ENCODE measurements around the gene KLF1.

KLF1 gene

DNA sequence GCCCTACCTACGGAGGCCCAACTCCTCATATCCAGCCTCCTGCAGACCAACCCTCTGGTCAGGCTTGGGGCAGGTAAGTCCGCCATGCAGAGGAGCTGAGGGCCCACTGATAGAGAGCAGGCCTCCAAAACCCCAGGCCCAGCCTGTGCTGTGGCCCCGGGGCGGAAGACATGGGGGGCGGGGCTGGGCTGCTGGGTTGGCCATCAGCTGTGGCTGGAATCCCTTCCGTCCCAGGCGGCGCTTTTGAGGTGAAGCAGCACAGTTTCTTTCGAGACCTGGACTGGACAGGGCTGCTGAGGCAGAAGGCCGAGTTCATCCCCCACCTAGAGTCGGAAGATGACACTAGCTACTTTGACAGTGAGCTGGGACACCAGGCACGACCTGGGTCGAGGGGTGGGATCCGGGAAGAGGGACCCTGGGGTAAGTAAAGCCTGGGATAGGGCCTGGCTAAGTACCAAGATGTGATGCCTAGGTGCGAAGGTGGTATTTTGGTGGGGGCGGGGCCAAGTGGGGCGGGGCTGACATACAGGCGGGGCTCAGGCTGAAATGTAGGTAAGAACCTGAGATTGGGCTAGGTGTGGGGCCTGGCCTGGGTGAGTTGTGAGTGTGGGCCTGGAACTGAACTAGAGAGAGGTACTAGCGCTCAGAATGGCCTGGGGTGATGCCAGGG, 21.1 kb downstream of the KLF1 start:
- Histone ChIP-seq H3K27ac (ENCODE audit: low read depth, low read length) (no peak overlapping the region), H3K9me3 (ENCODE audit: control insufficient read depth, insufficient read depth, low read length) (no peaks in the 10 kb centered on the region), H3K4me1 (ENCODE audit: control insufficient read depth, low read length) (peaks cover 11% of the 10 kb centered on the region), H3K4me3 (ENCODE audit: low read length) (no peak overlapping the region), H3K27me3 (ENCODE audit: control insufficient read depth, low read length) (0 out of 2 replicates have a peak, but pooled peaks cover 2% of the 10 kb centered on the region), H3F3A (ENCODE audit: control insufficient read depth, insufficient read depth) (no peaks in the 10 kb centered on the region), H4K20me1 (ENCODE audit: control insufficient read depth, insufficient read depth, low read depth, low read length) (no peaks in the 10 kb centered on the region), H3K9me2 (replicated peaks; ENCODE audit: control insufficient read depth, low read length) (no peaks in the 10 kb centered on the region), H3K36me3 (ENCODE audit: control insufficient read depth, low read length) (no peaks in the 10 kb centered on the region), H3K79me2 (ENCODE audit: control insufficient read depth, low read length) (no peaks in the 10 kb centered on the region), H3K4me2 (ENCODE audit: low read length) (no peak overlapping the region)
- no peak for TF ChIP-seq EZH2phosphoT487 (IDR thresholded peaks at IDR 0.05; ENCODE audit: borderline replicate concordance, low read length)
- TF ChIP-seq, protein P1, sequence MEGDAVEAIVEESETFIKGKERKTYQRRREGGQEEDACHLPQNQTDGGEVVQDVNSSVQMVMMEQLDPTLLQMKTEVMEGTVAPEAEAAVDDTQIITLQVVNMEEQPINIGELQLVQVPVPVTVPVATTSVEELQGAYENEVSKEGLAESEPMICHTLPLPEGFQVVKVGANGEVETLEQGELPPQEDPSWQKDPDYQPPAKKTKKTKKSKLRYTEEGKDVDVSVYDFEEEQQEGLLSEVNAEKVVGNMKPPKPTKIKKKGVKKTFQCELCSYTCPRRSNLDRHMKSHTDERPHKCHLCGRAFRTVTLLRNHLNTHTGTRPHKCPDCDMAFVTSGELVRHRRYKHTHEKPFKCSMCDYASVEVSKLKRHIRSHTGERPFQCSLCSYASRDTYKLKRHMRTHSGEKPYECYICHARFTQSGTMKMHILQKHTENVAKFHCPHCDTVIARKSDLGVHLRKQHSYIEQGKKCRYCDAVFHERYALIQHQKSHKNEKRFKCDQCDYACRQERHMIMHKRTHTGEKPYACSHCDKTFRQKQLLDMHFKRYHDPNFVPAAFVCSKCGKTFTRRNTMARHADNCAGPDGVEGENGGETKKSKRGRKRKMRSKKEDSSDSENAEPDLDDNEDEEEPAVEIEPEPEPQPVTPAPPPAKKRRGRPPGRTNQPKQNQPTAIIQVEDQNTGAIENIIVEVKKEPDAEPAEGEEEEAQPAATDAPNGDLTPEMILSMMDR (IDR thresholded peaks at IDR 0.05; ENCODE audit: low read depth, low read length, poor library complexity, severe bottlenecking): no peak

DNA sequence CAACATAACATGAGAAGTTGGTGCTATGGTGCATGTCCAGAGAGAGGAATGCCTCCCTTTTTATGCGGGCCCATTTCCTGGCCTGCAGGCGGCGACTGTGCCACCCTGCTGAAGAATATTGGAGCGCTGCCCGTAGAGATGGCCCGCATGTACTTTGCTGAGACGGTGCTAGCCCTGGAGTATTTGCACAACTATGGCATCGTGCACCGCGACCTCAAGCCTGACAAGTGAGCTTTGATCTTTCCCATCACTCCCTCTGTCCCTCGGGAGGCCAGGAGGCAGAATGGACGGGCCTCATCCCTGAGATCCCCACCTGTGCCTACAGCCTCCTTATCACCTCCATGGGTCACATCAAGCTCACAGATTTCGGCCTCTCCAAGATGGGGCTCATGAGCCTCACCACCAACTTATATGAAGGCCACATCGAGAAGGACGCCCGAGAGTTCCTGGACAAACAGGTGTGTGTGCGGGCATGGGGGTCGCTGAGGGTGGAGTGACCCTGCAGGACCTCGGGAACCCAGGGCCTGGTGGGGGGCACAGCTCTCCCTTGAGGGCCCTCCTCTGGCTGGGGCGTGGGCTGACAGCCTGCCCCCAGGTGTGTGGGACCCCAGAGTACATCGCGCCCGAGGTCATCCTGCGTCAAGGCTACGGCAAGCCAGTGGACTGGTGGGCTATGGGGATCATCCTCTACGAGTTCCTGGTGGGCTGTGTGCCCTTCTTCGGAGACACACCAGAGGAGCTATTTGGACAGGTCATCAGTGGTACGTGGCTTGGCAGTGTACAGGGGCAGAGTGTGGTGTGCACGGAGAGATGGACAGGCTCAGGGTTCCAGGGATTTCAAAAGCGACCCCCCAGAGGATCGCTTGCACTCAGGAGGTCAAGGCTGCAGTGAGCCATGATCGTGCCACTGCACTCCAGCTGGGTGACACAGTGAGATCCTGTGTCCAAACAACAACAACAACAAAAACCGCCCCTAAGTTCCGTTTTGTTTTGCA, 22.0 kb downstream of the KLF1 start:
- Histone ChIP-seq H3F3A (ENCODE audit: control insufficient read depth, insufficient read depth) (no peaks in the 10 kb centered on the region), H3K36me3 (ENCODE audit: control insufficient read depth, low read length) (no peaks in the 10 kb centered on the region), H3K4me3 (ENCODE audit: low read length) (no peak overlapping the region), H3K27me3 (ENCODE audit: control insufficient read depth, low read length) (0 out of 2 replicates have a peak, but pooled peaks cover 2% of the 10 kb centered on the region), H3K9me2 (replicated peaks; ENCODE audit: control insufficient read depth, low read length) (no peaks in the 10 kb centered on the region), H4K20me1 (ENCODE audit: control insufficient read depth, insufficient read depth, low read depth, low read length) (no peaks in the 10 kb centered on the region), H3K4me2 (ENCODE audit: low read length) (no peak overlapping the region), H3K27ac (ENCODE audit: low read depth, low read length) (no peak overlapping the region), H3K4me1 (ENCODE audit: control insufficient read depth, low read length) (peaks cover 11% of the 10 kb centered on the region), H3K9me3 (ENCODE audit: control insufficient read depth, insufficient read depth, low read length) (no peaks in the 10 kb centered on the region), H3K79me2 (ENCODE audit: control insufficient read depth, low read length) (no peaks in the 10 kb centered on the region)
- TF ChIP-seq EZH2phosphoT487 (IDR thresholded peaks at IDR 0.05; ENCODE audit: borderline replicate concordance, low read length): no peak
- TF ChIP-seq, protein P1 (IDR thresholded peaks at IDR 0.05; ENCODE audit: low read depth, low read length, poor library complexity, severe bottlenecking): no peak

GRCh38 chr19:12864143-12864542, 22.9 kb downstream of the KLF1 start:
- peaks cover 11% of the 10 kb centered on the region for H3K4me1 ChIP-seq (ENCODE audit: control insufficient read depth, low read length)
- H3K9me3 ChIP-seq (ENCODE audit: control insufficient read depth, insufficient read depth, low read length): no peaks in the 10 kb centered on the region
- no peaks in the 10 kb centered on the region for H3F3A ChIP-seq (ENCODE audit: control insufficient read depth, insufficient read depth)
- H3K36me3 ChIP-seq (ENCODE audit: control insufficient read depth, low read length): no peaks in the 10 kb centered on the region
- H3K4me2 ChIP-seq (ENCODE audit: low read length): no peak overlapping the region
- H3K9me2 ChIP-seq (replicated peaks; ENCODE audit: control insufficient read depth, low read length): no peaks in the 10 kb centered on the region
- H3K79me2 ChIP-seq (ENCODE audit: control insufficient read depth, low read length): no peaks in the 10 kb centered on the region
- no peak overlapping the region for H3K27ac ChIP-seq (ENCODE audit: low read depth, low read length)
- H4K20me1 ChIP-seq (ENCODE audit: control insufficient read depth, insufficient read depth, low read depth, low read length): no peaks in the 10 kb centered on the region
- no peak overlapping the region for H3K4me3 ChIP-seq (ENCODE audit: low read length)
- H3K27me3 ChIP-seq (ENCODE audit: control insufficient read depth, low read length): 0 out of 2 replicates have a peak, but pooled peaks cover 2% of the 10 kb centered on the region
- TF ChIP-seq, protein P1 (IDR thresholded peaks at IDR 0.05; ENCODE audit: low read depth, low read length, poor library complexity, severe bottlenecking): no peak
